Lower lobe of right lung (tissue), 2 donors: Measurements from ENCODE around the gene DGUOK. TPM values are rescaled to one million over a fixed set of nuclear protein-coding genes. Genes with fewer than 3 reads are reported as not detected.

ENCODE experiments used
- ATAC-seq, 2 donors: fragments of 200-7000 bp; cut with Tn5 transposase; one replicate each; pipeline ENCODE4 v1.9.1; 2020 to 2022; ENCODE audit warnings: mild to moderate bottlenecking in 2 of 2, moderate library complexity in 2 of 2
- DNase-seq: peaks from one replicate; pipeline ENCODE4 v3.0.0-alpha.2; 2020
- H3K27ac ChIP-seq: fragments of 200-600 bp; one replicate; pipeline ENCODE4 v1.8.0; 2022
- H3K27me3 ChIP-seq: fragments of 200-600 bp; one replicate; pipeline ENCODE4 v1.8.0; 2022; ENCODE audit warnings: low read depth
- H3K36me3 ChIP-seq: fragments of 200-600 bp; one replicate; pipeline ENCODE4 v1.8.0; 2022; ENCODE audit warnings: mild to moderate bottlenecking
- H3K4me1 ChIP-seq: fragments of 200-600 bp; one replicate; pipeline ENCODE4 v1.8.0; 2022
- H3K4me3 ChIP-seq: fragments of 200-600 bp; one replicate; pipeline ENCODE4 v1.8.0; 2022; ENCODE audit warnings: mild to moderate bottlenecking
- H3K9me3 ChIP-seq: fragments of 200-600 bp; one replicate; pipeline ENCODE4 v1.8.0; 2022
- CTCF ChIP-seq: fragments of 200-600 bp; IDR thresholded peaks from one replicate; pipeline ENCODE4 v1.8.0; 2022; ENCODE audit warnings: antibody characterized with exemption, mild to moderate bottlenecking
- intact Hi-C: fragments of 100-400 bp; cut with DNase I; formaldehyde crosslinking; loops from one replicate; pipeline ENCODE4 v1.11.0; 2022
- total RNA-seq: library from RNA; stranded (reverse); fragmentation: NEBNext Ultra II Directional; extraction: Animal tissue kit (Norgen Biotek cat#: 25700); gene quantifications from one replicate; pipeline ENCODE4 v1.2.1, GENCODE V29; 2021
- donor health status: DM: no; HTN: yes; CAD: no; lungs with severe emphysema.

Gene DGUOK
- total RNA-seq, 1 donor from 2014 or later = 38.0 TPM

GRCh38 chr2:74000666-74001065 is 74.0 kb downstream of the DGUOK start:
- ATAC-seq (no peak), DNase-seq (no peak)
- Histone ChIP-seq H3K4me1 (peaks cover 38% of the 10 kb centered on the region), H3K36me3 (peaks cover 10% of the 10 kb centered on the region), H3K4me3 (no peak overlapping the region), H3K27me3 (no peaks in the 10 kb centered on the region), H3K27ac (no peak overlapping the region), H3K9me3 (no peaks in the 10 kb centered on the region)
- intact Hi-C loops = no loop called here
- no peak for TF ChIP-seq CTCF

GRCh38 chr2:74001121-74001520 is 74.4 kb downstream of the DGUOK start:
- intact Hi-C loops = no loop called here
- no peaks in the 10 kb centered on the region for H3K27me3 ChIP-seq
- H3K36me3 ChIP-seq = peaks cover 5% of the 10 kb centered on the region
- peaks cover 41% of the 10 kb centered on the region for H3K4me1 ChIP-seq
- H3K4me3 ChIP-seq = no peak overlapping the region
- no peak overlapping the region for H3K27ac ChIP-seq
- no peak for TF ChIP-seq CTCF
- H3K9me3 ChIP-seq = no peaks in the 10 kb centered on the region
- ATAC-seq (no peak), DNase-seq (no peak)

- ATAC-seq (no peak), DNase-seq (no peak)
- intact Hi-C loops = no loop called here
- H3K27me3 ChIP-seq = no peaks in the 10 kb centered on the region
- no peak for TF ChIP-seq CTCF
- H3K4me3 ChIP-seq = peak overlapping the region; percentile 69
- no peaks in the 10 kb centered on the region for H3K9me3 ChIP-seq
- peaks cover 5% of the 10 kb centered on the region for H3K36me3 ChIP-seq
- H3K4me1 ChIP-seq = peaks cover 46% of the 10 kb centered on the region
- no peak overlapping the region for H3K27ac ChIP-seq
Observed at GRCh38 chr2:74001781-74002504, 75.3 kb downstream of the DGUOK start.

GRCh38 chr2:74002505-74003421 is 76.1 kb downstream of the DGUOK start:
- DNase-seq (peak; percentile 88), ATAC-seq (peak; percentile 97 to 98)
- Histone ChIP-seq H3K27ac (no peak overlapping the region), H3K36me3 (peaks cover 5% of the 10 kb centered on the region), H3K4me1 (peaks cover 54% of the 10 kb centered on the region), H3K4me3 (peak overlapping the region; percentile 69), H3K9me3 (no peaks in the 10 kb centered on the region), H3K27me3 (no peaks in the 10 kb centered on the region)
- TF ChIP-seq CTCF = peak; percentile 19
- intact Hi-C loops = no loop called here

- Histone ChIP-seq H3K27me3 (no peaks in the 10 kb centered on the region), H3K27ac (no peak overlapping the region), H3K4me3 (no peak overlapping the region), H3K36me3 (peaks cover 5% of the 10 kb centered on the region), H3K4me1 (peaks cover 58% of the 10 kb centered on the region), H3K9me3 (no peaks in the 10 kb centered on the region)
- DNase-seq (no peak), ATAC-seq (no peak)
- intact Hi-C loops = no loop called here
- no peak for TF ChIP-seq CTCF
Observed at GRCh38 chr2:74003494-74004211, 77.0 kb downstream of the DGUOK start.
